Esophagus squamous epithelium (tissue), 5 donors: Measurements from ENCODE around the gene ZNF672. TPM values are rescaled to one million over a fixed set of nuclear protein-coding genes. Genes with fewer than 3 reads are reported as not detected.

ENCODE experiments used
- DNase-seq: peaks from one replicate; lab custom pipeline; 2025; lab: John Stamatoyannopoulos, UW
- H3K27ac ChIP-seq, 4 donors: fragments of 200-600 bp; sonication (generic); one replicate each; pipeline ENCODE4 v1.5.1; 2016 to 2019; ENCODE audit warnings: mild to moderate bottlenecking in 1 of 4
- H3K27me3 ChIP-seq, 4 donors: fragments of 200-600 bp; sonication (generic); 1 replicate in 3 of 4; 2 replicates in 1 of 4; pipeline versions ENCODE4 v1.5.1 to v1.6.0; 2017 to 2021; ENCODE audit warnings: antibody characterized with exemption in 1 of 4
- H3K36me3 ChIP-seq, 3 donors: fragments of 200-600 bp; sonication (generic); one replicate each; pipeline ENCODE4 v1.5.1; 2016 to 2019
- H3K4me1 ChIP-seq, 3 donors: fragments of 200-600 bp; sonication (generic); one replicate each; pipeline ENCODE4 v1.5.1; 2017 to 2019
- H3K4me3 ChIP-seq, 4 donors: fragments of 200-600 bp; sonication (generic); 1 replicate in 3 of 4; 2 replicates in 1 of 4; pipeline ENCODE4 v1.5.1; 2016 to 2019; ENCODE audit warnings: mild to moderate bottlenecking in 2 of 4, moderate library complexity in 1 of 4
- H3K9me3 ChIP-seq, 3 donors: fragments of 200-600 bp; sonication (generic); one replicate each; pipeline ENCODE4 v1.5.1; 2016 to 2019
- CTCF ChIP-seq, 6 experiments: fragments of 450-650 bp in 4 of 6; fragments of 200-600 bp in 2 of 6; sonication (generic) in 2 of 6; IDR thresholded peaks; one replicate each; pipeline ENCODE4 v1.5.1; 2016 to 2019; ENCODE audit warnings: antibody characterized with exemption in 6 of 6, mild to moderate bottlenecking in 4 of 6, moderate library complexity in 4 of 6
- POLR2A ChIP-seq, 4 donors: fragments of 450-650 bp; IDR thresholded peaks; one replicate each; pipeline ENCODE4 v1.6.1; 2017; ENCODE audit warnings: antibody characterized with exemption in 4 of 4, mild to moderate bottlenecking in 4 of 4, moderate library complexity in 3 of 4
- WGBS, 2 donors: methylation state at CpG; one replicate each; pipeline ENCODE4 v1.1.5; 2018; 5-methylcytosine and 5-hydroxymethylcytosine counted together
- intact Hi-C: fragments of 100-400 bp; cut with DNase I; formaldehyde crosslinking; loops from one replicate; pipeline ENCODE4 v1.15.0; 2022
- total RNA-seq, 4 donors: library from RNA; depleted of rRNA; stranded (reverse); fragments of >200 nt; gene quantifications; one replicate each; pipeline ENCODE4 v1.1.0, GENCODE V29; 2016
- donor health status: DM: yes; HTN: yes; CAD: no.

The ZNF672 gene
- total RNA-seq, 4 donors from 2014 or later: 22.3 to 25.8 (median 24.0) TPM

DNA sequence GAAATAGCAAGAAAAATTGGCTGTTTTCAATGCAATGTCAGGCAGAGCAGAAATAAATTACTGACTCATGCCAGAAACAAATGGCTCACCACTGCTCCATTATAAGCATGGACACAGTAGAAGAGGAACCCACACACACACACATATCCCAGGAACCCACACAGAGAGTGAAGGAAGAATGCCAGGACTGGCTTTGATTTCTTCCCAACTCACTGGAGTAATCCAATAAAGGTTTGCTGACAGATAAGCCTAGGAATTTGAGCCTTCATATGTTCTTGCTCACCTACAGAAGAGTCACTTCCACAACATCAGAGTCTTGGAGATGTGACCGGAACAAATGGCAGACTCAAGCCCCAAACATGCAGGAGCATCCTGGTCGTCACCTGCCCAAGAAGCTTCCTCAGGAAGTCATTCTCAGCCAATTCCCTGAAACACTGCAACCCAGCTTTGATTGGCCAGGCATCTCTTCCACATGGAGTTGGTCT is 14.5 kb upstream of the ZNF672 start:
- WGBS, 2 donors: 61 to 62% methylated on average over 2 of the region's 2 CpGs
- TF ChIP-seq CTCF (IDR thresholded peaks at IDR 0.05) (no peak), POLR2A (IDR thresholded peaks at IDR 0.05) (no peak)
- Histone ChIP-seq H3K4me1 (peaks cover 34 to 72% (median 46%) of the 10 kb centered on the region in 3 donors), H3K27ac (no peak overlapping the region), H3K36me3 (peaks cover 7 to 61% (median 8%) of the 10 kb centered on the region in 3 donors), H3K4me3 (peak overlapping the region in 2 of 4 donors; percentile 85 to 96), H3K9me3 (no peaks in the 10 kb centered on the region), H3K27me3 (no peaks in the 10 kb centered on the region)
- intact Hi-C loops: no loop called here
- no peak for DNase-seq

DNA sequence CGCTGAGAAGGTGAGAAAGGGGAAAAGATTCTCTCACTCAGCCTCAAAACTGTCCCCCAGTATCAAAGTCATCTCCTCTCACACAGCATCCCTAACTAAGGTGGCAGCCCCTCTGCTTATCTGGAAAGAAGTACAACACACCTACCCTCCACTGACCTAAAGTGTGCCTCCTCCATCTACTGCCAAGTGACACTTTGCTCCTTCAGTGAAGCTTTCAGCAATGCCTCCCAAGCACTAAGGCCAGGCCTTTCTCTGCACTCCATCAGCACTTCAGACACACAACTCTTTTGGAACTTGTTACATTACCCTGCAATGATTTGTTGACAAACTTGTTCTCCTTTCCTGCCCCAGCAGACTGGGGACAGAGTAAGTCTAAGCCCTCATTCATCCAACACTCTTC is 13.7 kb upstream of the ZNF672 start:
- no peak for DNase-seq
- H3K4me3 ChIP-seq: peak overlapping the region in 3 of 4 donors; percentile 78 to 96 (median 85)
- H3K27me3 ChIP-seq: no peaks in the 10 kb centered on the region
- H3K4me1 ChIP-seq: peaks cover 34 to 65% (median 46%) of the 10 kb centered on the region in 3 donors
- TF ChIP-seq CTCF (IDR thresholded peaks at IDR 0.05) (no peak), POLR2A (IDR thresholded peaks at IDR 0.05) (no peak)
- no peaks in the 10 kb centered on the region for H3K9me3 ChIP-seq
- intact Hi-C loops: no loop called here
- peaks cover 7 to 54% (median 8%) of the 10 kb centered on the region in 3 donors for H3K36me3 ChIP-seq
- peak overlapping the region in 1 of 4 donors; percentile 99 for H3K27ac ChIP-seq
- WGBS, 2 donors: 86 to 91% methylated on average over 1 of the region's 1 CpG

GRCh38 chr1:248824701-248825100 is 13.3 kb upstream of the ZNF672 start:
- WGBS, 2 donors: 66 to 100% methylated on average over 1 to 3 of the region's 3 CpGs
- no peaks in the 10 kb centered on the region for H3K27me3 ChIP-seq
- no peak for TF ChIP-seq POLR2A (IDR thresholded peaks at IDR 0.05)
- no peak for TF ChIP-seq CTCF (IDR thresholded peaks at IDR 0.05)
- peak overlapping the region; percentile 78 to 96 (median 84) for H3K4me3 ChIP-seq
- H3K27ac ChIP-seq: peak overlapping the region; percentile 93 to 99 (median 97)
- peaks cover 7 to 52% (median 8%) of the 10 kb centered on the region in 3 donors for H3K36me3 ChIP-seq
- DNase-seq: no peak
- no peaks in the 10 kb centered on the region for H3K9me3 ChIP-seq
- intact Hi-C loops: no loop called here
- peaks cover 34 to 65% (median 46%) of the 10 kb centered on the region in 3 donors for H3K4me1 ChIP-seq

DNA sequence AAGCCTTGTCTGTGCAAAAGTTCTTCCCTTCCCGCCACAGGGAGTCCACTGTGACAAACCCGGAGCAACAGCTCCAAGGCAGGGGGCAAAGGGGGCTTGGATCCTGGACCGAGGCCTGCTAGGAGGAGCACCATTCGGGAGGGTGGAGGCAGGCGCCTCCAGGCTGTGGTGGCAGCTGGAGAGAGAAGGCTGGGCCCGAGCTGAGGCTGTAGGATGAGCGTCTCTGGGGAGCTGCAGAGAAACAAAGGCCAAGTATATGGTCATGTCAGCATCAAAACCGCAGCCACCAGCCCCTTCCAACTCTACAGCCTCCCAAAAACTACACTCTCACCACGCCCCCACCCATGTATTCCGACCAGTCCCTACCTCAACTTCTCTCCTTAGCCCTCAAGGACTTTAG is 12.9 kb upstream of the ZNF672 start:
- TF ChIP-seq POLR2A (IDR thresholded peaks at IDR 0.05) (no peak), CTCF (IDR thresholded peaks at IDR 0.05) (no peak)
- 16 to 29% methylated on average over 6 to 9 of the region's 10 CpGs for WGBS, 2 donors
- H3K27ac ChIP-seq: peak overlapping the region; percentile 93 to 99 (median 97)
- H3K4me1 ChIP-seq: peaks cover 34 to 61% (median 46%) of the 10 kb centered on the region in 3 donors
- no peak for DNase-seq
- H3K36me3 ChIP-seq: peaks cover 6 to 47% (median 7%) of the 10 kb centered on the region in 3 donors
- H3K9me3 ChIP-seq: no peaks in the 10 kb centered on the region
- peak overlapping the region; percentile 78 to 96 (median 84) for H3K4me3 ChIP-seq
- H3K27me3 ChIP-seq: no peaks in the 10 kb centered on the region
- intact Hi-C loops: no loop called here

- intact Hi-C loops: no loop called here
- DNase-seq: no peak
- H3K27me3 ChIP-seq: no peaks in the 10 kb centered on the region
- 0 to 2% methylated on average over 15 to 18 of the region's 18 CpGs for WGBS, 2 donors
- H3K4me1 ChIP-seq: peaks cover 34 to 57% (median 46%) of the 10 kb centered on the region in 3 donors
- TF ChIP-seq POLR2A (IDR thresholded peaks at IDR 0.05) (peak in 1 of 4 donors; percentile 29), CTCF (IDR thresholded peaks at IDR 0.05) (no peak)
- no peaks in the 10 kb centered on the region for H3K9me3 ChIP-seq
- peaks cover 2 to 43% (median 3%) of the 10 kb centered on the region in 3 donors for H3K36me3 ChIP-seq
- peak overlapping the region; percentile 78 to 96 (median 84) for H3K4me3 ChIP-seq
- H3K27ac ChIP-seq: peak overlapping the region; percentile 93 to 99 (median 97)
Measured at GRCh38 chr1:248825573-248825908, 12.5 kb upstream of the ZNF672 start.
